Left lung (tissue), 10 donors: ENCODE measurements around the gene ELK3. TPM values are rescaled to one million over a fixed set of nuclear protein-coding genes. Genes with fewer than 3 reads are reported as not detected.

Source experiments
- ATAC-seq: fragments of 200-7000 bp; cut with Tn5 transposase; one replicate; pipeline ENCODE4 v1.9.1; 2020; ENCODE audit warnings: moderate library complexity
- DNase-seq, 4 donors: peaks; one replicate each; pipeline ENCODE4 v3.0.0-alpha.2; 2013 to 2020
- H3K27ac ChIP-seq, 2 donors: fragments of 200-600 bp; sonication (generic) in 1 of 2; one replicate each; pipeline versions ENCODE4 v1.5.0 to v1.8.0; 2020 to 2021
- H3K27me3 ChIP-seq, 2 donors: fragments of 200-600 bp; sonication (generic) in 1 of 2; one replicate each; pipeline versions ENCODE4 v1.5.0 to v1.8.0; 2020 to 2021
- H3K36me3 ChIP-seq, 2 donors: fragments of 200-600 bp; sonication (generic) in 1 of 2; one replicate each; pipeline versions ENCODE4 v1.5.0 to v1.8.0; 2020 to 2021
- H3K4me1 ChIP-seq, 2 donors: fragments of 200-600 bp; one replicate each; pipeline ENCODE4 v1.8.0; 2021
- H3K4me3 ChIP-seq, 2 donors: fragments of 200-600 bp; sonication (generic) in 1 of 2; one replicate each; pipeline versions ENCODE4 v1.5.0 to v1.8.0; 2020 to 2021; ENCODE audit warnings: mild to moderate bottlenecking in 1 of 2
- H3K9me3 ChIP-seq, 2 donors: fragments of 200-600 bp; sonication (generic) in 1 of 2; one replicate each; pipeline versions ENCODE4 v1.5.0 to v1.8.0; 2020 to 2021
- CTCF ChIP-seq, 2 donors: fragments of 200-600 bp; sonication (generic) in 1 of 2; IDR thresholded peaks; one replicate each; pipeline versions ENCODE4 v1.5.0 to v1.8.0; 2021; ENCODE audit warnings: antibody characterized with exemption in 2 of 2
- intact Hi-C, 2 donors: fragments of 100-400 bp; cut with DNase I; formaldehyde crosslinking; loops; one replicate each; pipeline versions ENCODE4 v1.11.2 to v1.14.2; 2022
- polyA plus RNA-seq, 6 donors: library from polyadenylated mRNA; unstranded; fragments of 120-200 nt; gene quantifications; one replicate each; pipeline ENCODE4 v1.2.1, GENCODE V29; 2013; ENCODE audit not compliant: insufficient read length in 6 of 6
- total RNA-seq, 2 donors: library from RNA; stranded (reverse); fragmentation: NEBNext Ultra II Directional; extraction: Animal tissue kit (Norgen Biotek cat#: 25700); gene quantifications; one replicate each; pipeline ENCODE4 v1.2.1, GENCODE V29; 2021
- donor health status: DM: no; HTN: yes; CAD: no.
- donor health status: DM: no; HTN: no; CAD: no.

Gene ELK3
- total and polyA plus RNA-seq, 8 donors = 39.1 to 91.7 (median 80.0) TPM

- no peaks in the 10 kb centered on the region for H3K27me3 ChIP-seq
- TF ChIP-seq CTCF (IDR thresholded peaks at IDR 0.05) = no peak
- peak overlapping the region in 1 of 2 donors; percentile 2 for H3K4me3 ChIP-seq
- DNase-seq (no peak), ATAC-seq (peak; percentile 22)
- intact Hi-C loops = no loop called here
- H3K4me1 ChIP-seq = peaks cover 19 to 56% of the 10 kb centered on the region in 2 donors
- H3K9me3 ChIP-seq = no peaks in the 10 kb centered on the region
- no peaks in the 10 kb centered on the region for H3K36me3 ChIP-seq
- H3K27ac ChIP-seq = peak overlapping the region; percentile 80 to 91
Measured at GRCh38 chr12:96197503-96198272, 3.5 kb downstream of the ELK3 start.

- no peaks in the 10 kb centered on the region for H3K36me3 ChIP-seq
- H3K9me3 ChIP-seq = no peaks in the 10 kb centered on the region
- H3K27ac ChIP-seq = peak overlapping the region; percentile 80 to 91
- TF ChIP-seq CTCF (IDR thresholded peaks at IDR 0.05) = no peak
- intact Hi-C loops = no loop called here
- no peaks in the 10 kb centered on the region for H3K27me3 ChIP-seq
- peak; percentile 9 for ATAC-seq
- DNase-seq = no peak
- peaks cover 19 to 56% of the 10 kb centered on the region in 2 donors for H3K4me1 ChIP-seq
- no peak overlapping the region for H3K4me3 ChIP-seq
Measured at GRCh38 chr12:96198965-96199364, 4.8 kb downstream of the ELK3 start.

GRCh38 chr12:96199464-96199863 is 5.3 kb downstream of the ELK3 start:
- H3K36me3 ChIP-seq = no peaks in the 10 kb centered on the region
- no peak overlapping the region for H3K4me3 ChIP-seq
- TF ChIP-seq CTCF (IDR thresholded peaks at IDR 0.05) = no peak
- no peak for DNase-seq
- H3K9me3 ChIP-seq = no peaks in the 10 kb centered on the region
- ATAC-seq = no peak
- H3K4me1 ChIP-seq = peaks cover 19 to 60% of the 10 kb centered on the region in 2 donors
- H3K27me3 ChIP-seq = no peaks in the 10 kb centered on the region
- H3K27ac ChIP-seq = peak overlapping the region; percentile 80 to 91
- intact Hi-C loops = no loop called here

- no peak for DNase-seq
- H3K9me3 ChIP-seq = no peaks in the 10 kb centered on the region
- intact Hi-C loops = no loop called here
- no peaks in the 10 kb centered on the region for H3K27me3 ChIP-seq
- TF ChIP-seq CTCF (IDR thresholded peaks at IDR 0.05) = no peak
- H3K4me3 ChIP-seq = no peak overlapping the region
- H3K4me1 ChIP-seq = peaks cover 19 to 64% of the 10 kb centered on the region in 2 donors
- H3K27ac ChIP-seq = no peak overlapping the region
- no peaks in the 10 kb centered on the region for H3K36me3 ChIP-seq
- no peak for ATAC-seq
Measured at GRCh38 chr12:96201272-96202227, 7.4 kb downstream of the ELK3 start.

DNA sequence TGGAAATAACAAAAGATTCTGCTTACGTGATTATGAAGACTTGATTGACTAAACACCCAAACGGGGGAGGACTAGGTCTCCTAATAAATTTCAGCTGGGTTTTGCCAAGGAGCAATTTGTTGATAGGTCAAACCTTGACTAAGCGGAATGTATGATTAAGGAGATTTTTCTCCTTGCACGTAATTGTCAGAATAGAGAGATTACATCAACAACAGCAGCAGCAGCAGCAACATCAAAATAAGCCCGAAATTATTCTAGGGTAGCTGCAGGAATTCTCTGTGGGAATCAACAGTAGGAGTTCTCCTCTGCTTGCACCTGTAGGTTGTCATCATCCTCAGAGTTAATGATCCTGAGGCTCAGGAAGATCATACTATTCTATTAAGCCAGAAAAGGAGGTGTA is 10.2 kb downstream of the ELK3 start:
- intact Hi-C loops = no loop called here
- H3K4me3 ChIP-seq = no peak overlapping the region
- TF ChIP-seq CTCF (IDR thresholded peaks at IDR 0.05) = no peak
- no peaks in the 10 kb centered on the region for H3K27me3 ChIP-seq
- peak overlapping the region in 1 of 2 donors; percentile 30 for H3K27ac ChIP-seq
- H3K9me3 ChIP-seq = no peaks in the 10 kb centered on the region
- ATAC-seq (no peak), DNase-seq (no peak)
- H3K4me1 ChIP-seq = peaks cover 0 to 54% of the 10 kb centered on the region in 2 donors
- no peaks in the 10 kb centered on the region for H3K36me3 ChIP-seq
